GM18861 (cell line): Measurements from ENCODE around the gene NTRK2.

Source experiments
- ATAC-seq: cut with Tn5 transposase; IDR thresholded peaks from one replicate; pipeline ENCODE4 v1.9.1; 2021; ENCODE audit not compliant: unreplicated experiment

Gene NTRK2

GRCh38 chr9:84959339-84959738, 289.8 kb downstream of the NTRK2 start:
- ATAC-seq = no peak

GRCh38 chr9:84966876-84967830, 297.6 kb downstream of the NTRK2 start:
- ATAC-seq = no peak

GRCh38 chr9:84969084-84969483, 299.6 kb downstream of the NTRK2 start:
- ATAC-seq = no peak

GRCh38 chr9:84969736-84970135, 300.2 kb downstream of the NTRK2 start:
- ATAC-seq = no peak

- ATAC-seq = no peak
Observed at GRCh38 chr9:84970432-84970831, 300.9 kb downstream of the NTRK2 start.

GRCh38 chr9:84971571-84971970, 302.0 kb downstream of the NTRK2 start:
- no peak for ATAC-seq

GRCh38 chr9:84974258-84974657, 304.7 kb downstream of the NTRK2 start:
- no peak for ATAC-seq

- ATAC-seq = no peak
Observed at GRCh38 chr9:84974855-84975254, 305.3 kb downstream of the NTRK2 start.

- no peak for ATAC-seq
Observed at GRCh38 chr9:84975926-84976325, 306.4 kb downstream of the NTRK2 start.

GRCh38 chr9:84978661-84979060, 309.1 kb downstream of the NTRK2 start:
- no peak for ATAC-seq

GRCh38 chr9:84983749-84984148, 314.2 kb downstream of the NTRK2 start:
- no peak for ATAC-seq

GRCh38 chr9:84988621-84989020, 319.1 kb downstream of the NTRK2 start:
- ATAC-seq = no peak

- ATAC-seq = no peak
Observed at GRCh38 chr9:84990416-84990815, 320.9 kb downstream of the NTRK2 start.

- no peak for ATAC-seq
Observed at GRCh38 chr9:84990850-84991513, 321.5 kb downstream of the NTRK2 start.

GRCh38 chr9:84991514-84991870, 322.0 kb downstream of the NTRK2 start:
- no peak for ATAC-seq

- no peak for ATAC-seq
Observed at GRCh38 chr9:84992381-84992780, 322.9 kb downstream of the NTRK2 start.

- ATAC-seq = no peak
Observed at GRCh38 chr9:84993105-84993504, 323.6 kb downstream of the NTRK2 start.

- no peak for ATAC-seq
Observed at GRCh38 chr9:84996029-84996428, 326.5 kb downstream of the NTRK2 start.

GRCh38 chr9:84996716-84997115, 327.2 kb downstream of the NTRK2 start:
- no peak for ATAC-seq

- no peak for ATAC-seq
Observed at GRCh38 chr9:84997472-84997871, 327.9 kb downstream of the NTRK2 start.

GRCh38 chr9:84998639-84999038, 329.1 kb downstream of the NTRK2 start:
- ATAC-seq = no peak

GRCh38 chr9:84999788-85000187, 330.3 kb downstream of the NTRK2 start:
- no peak for ATAC-seq
